Central memory CD8-positive, alpha-beta T cell (primary cell): ENCODE measurements around the gene SULF2.

Experiments
- ATAC-seq: fragments of 150-1000 bp; cut with Tn5 transposase; replicated peaks from 2 replicates; pipeline ENCODE4 v1.10.0; 2022; ENCODE audit warnings: mild to moderate bottlenecking, moderate FRiP score, moderate number of reproducible peaks; ENCODE audit not compliant: poor library complexity, severe bottlenecking; ENCODE audit errors: extremely low read depth
- DNase-seq, 2 donors: peaks; one replicate each; pipeline ENCODE4 v3.0.0; 2021; ENCODE audit warnings: low spot score in 2 of 2
- H3K27ac Mint-ChIP-seq: one replicate; pipeline ENCODE4 v1.8.0; 2022; ENCODE audit warnings: low read depth, mild to moderate bottlenecking, moderate library complexity, mixed read lengths
- H3K27me3 Mint-ChIP-seq: one replicate; pipeline ENCODE4 v1.8.0; 2022; ENCODE audit warnings: mixed read lengths
- H3K36me3 Mint-ChIP-seq: one replicate; pipeline ENCODE4 v1.8.0; 2022; ENCODE audit warnings: mild to moderate bottlenecking, moderate library complexity, mixed read lengths; ENCODE audit not compliant: insufficient read depth
- H3K4me1 Mint-ChIP-seq: one replicate; pipeline ENCODE4 v1.8.0; 2022; ENCODE audit warnings: mixed read lengths
- H3K4me3 Mint-ChIP-seq: one replicate; pipeline ENCODE4 v1.8.0; 2022; ENCODE audit warnings: mild to moderate bottlenecking, moderate library complexity, mixed read lengths
- H3K9me3 Mint-ChIP-seq: one replicate; pipeline ENCODE4 v1.8.0; 2022; ENCODE audit warnings: mixed read lengths

The SULF2 gene

DNA sequence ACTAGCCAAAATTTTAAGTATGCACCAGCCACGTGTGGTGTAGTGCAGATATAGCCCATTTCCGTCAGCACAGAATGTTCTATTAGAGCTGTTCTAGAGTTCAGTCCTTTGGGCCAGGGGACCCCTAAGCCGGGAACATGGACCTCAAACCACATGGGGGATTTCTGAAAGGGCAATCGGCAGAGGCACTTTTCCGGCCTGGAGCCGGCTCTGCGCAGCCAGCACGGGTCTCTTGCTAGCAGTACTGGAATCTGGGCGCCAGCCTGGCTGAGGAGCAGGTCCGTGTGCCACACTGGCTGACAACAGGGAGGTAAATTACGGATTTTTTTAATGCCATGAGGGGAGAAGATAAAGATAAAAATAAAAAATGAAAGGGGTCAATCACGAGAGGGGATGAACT lies 120.5 kb downstream of the SULF2 start:
- Mint-ChIP-seq H3K27me3 (no peaks in the 10 kb centered on the region), H3K4me1 (peaks cover 11% of the 10 kb centered on the region), H3K4me3 (no peak overlapping the region), H3K9me3 (no peaks in the 10 kb centered on the region), H3K27ac (no peak overlapping the region), H3K36me3 (peaks cover 22% of the 10 kb centered on the region)
- no peak for DNase-seq
- ATAC-seq, result no peak

DNA sequence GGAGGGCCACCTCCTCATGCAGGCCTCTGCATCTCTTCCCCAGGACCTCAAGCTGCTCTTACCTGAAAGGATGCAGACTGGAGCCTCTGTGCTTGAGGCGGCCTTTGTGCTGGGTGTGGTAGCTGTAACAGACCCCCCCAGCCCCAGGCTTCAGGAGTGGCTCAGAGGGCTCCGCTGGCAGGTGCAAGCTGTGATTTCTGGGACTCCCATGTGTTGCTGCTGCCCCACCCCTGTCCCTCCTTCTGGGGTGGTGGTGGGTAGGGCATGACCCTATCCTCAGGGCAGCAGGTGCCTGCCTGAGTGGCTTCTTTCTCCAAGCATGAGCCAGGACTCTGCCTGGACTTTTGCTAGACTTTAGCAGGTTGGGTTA lies 121.2 kb downstream of the SULF2 start:
- ATAC-seq, result no peak
- Mint-ChIP-seq H3K9me3 (no peaks in the 10 kb centered on the region), H3K4me1 (peaks cover 11% of the 10 kb centered on the region), H3K27me3 (no peaks in the 10 kb centered on the region), H3K36me3 (peaks cover 26% of the 10 kb centered on the region), H3K4me3 (no peak overlapping the region), H3K27ac (no peak overlapping the region)
- DNase-seq, result no peak

DNA sequence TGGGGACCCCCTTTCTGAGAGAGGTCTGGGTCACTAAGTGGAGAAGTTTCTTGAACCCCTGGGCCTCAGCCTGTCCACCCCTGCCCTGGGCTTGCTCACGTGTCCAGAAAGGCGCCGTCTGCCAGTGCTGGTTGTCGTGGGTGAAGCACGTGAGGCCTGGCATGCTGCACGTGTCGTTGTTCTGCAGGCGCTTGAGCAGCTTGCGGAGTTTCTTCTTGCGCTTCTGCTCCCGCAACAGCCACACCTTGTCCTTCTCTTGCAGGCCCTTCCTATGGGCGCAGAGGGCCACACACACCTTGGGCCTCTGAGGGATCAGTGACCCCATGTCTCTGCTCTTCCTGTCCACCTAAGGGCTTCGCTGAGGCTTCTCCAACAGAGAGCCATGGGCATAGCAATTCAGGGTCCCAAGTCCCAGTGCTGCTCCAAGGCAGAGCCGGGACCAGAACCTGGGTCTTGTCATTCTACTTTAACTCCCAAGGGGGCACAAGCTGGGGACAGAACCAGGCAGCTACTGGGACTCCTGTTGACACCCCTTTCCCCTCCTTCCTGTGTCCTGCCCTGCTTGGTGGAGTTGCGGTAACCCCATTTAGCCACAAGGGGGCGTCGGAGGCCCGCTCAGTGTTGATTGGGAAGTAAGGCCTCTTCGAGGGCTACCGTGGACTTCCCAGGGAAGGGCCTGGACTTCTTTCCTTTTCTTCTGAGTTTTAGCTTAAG lies 121.8 kb downstream of the SULF2 start:
- peak; percentile 64 to 67 for DNase-seq
- H3K27ac Mint-ChIP-seq, result no peak overlapping the region
- no peaks in the 10 kb centered on the region for H3K9me3 Mint-ChIP-seq
- H3K36me3 Mint-ChIP-seq, result peaks cover 23% of the 10 kb centered on the region
- H3K27me3 Mint-ChIP-seq, result no peaks in the 10 kb centered on the region
- peaks cover 11% of the 10 kb centered on the region for H3K4me1 Mint-ChIP-seq
- peak; percentile 69 for ATAC-seq
- no peak overlapping the region for H3K4me3 Mint-ChIP-seq

DNA sequence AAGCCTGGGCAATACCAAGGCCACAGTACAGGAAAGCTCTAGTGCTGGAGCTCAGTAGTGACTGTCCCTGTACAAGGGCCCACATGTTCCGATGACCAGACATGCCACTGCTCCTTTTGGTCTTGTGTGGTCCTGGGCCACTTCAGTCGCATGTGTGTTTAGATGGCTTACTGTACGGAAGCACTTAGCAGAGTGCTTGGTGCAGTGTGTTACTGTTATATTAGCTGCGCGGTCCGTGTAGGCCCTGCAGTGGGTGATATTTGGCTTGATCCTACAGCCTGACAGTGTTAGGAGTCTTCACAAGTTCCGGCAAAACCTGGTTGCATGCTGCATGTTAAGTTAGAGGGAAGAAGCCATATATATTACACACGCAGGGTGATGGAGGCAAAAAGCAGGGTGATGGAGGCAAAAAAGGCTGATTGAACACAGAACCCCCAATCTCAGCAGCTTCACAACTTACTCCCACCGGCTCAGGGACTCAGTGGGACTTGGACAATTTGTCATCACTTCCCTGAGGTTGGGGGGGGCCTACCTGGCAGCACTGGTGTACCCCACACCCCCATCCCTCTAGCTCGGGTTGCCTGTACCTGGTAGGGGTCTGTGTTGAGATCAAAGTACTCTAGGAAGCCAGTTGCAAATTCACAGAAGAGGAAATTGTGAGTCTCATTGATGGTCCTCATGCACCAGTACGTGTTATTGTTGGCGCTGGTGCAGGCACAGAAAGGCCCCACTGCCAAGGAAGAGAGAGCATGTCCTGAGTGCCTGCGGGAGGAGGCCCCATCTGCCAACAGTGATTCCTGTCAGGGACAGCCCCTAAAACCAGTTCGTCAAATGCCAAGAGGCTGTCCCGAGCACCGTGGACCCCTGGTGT lies 122.6 kb downstream of the SULF2 start:
- Mint-ChIP-seq H3K9me3 (no peaks in the 10 kb centered on the region), H3K4me3 (no peak overlapping the region), H3K4me1 (peaks cover 6% of the 10 kb centered on the region), H3K36me3 (peaks cover 23% of the 10 kb centered on the region), H3K27ac (no peak overlapping the region), H3K27me3 (no peaks in the 10 kb centered on the region)
- ATAC-seq (no peak), DNase-seq (no peak)

DNA sequence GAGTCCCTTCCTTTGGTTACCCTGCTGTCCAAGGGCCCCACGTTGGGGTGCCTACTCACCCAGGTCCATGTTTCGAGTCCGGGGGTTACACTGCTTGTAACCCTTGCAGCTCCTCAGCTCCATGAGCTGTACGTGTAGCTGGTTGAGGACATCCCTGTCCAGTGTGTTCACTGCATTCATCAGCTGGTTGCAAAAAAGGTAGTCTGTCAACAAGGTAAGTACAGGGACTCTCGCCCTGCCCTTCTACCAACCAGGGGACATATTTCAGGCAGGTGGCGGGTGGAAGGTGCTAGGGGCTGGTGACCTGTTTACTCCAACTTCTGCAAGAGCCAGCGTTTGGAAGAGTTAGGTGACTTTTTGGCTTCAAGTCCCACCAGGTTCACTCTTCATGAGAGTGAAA lies 123.6 kb downstream of the SULF2 start:
- Mint-ChIP-seq H3K4me1 (peaks cover 6% of the 10 kb centered on the region), H3K9me3 (no peaks in the 10 kb centered on the region), H3K27ac (no peak overlapping the region), H3K4me3 (no peak overlapping the region), H3K36me3 (peaks cover 26% of the 10 kb centered on the region), H3K27me3 (no peaks in the 10 kb centered on the region)
- ATAC-seq, result no peak
- no peak for DNase-seq

DNA sequence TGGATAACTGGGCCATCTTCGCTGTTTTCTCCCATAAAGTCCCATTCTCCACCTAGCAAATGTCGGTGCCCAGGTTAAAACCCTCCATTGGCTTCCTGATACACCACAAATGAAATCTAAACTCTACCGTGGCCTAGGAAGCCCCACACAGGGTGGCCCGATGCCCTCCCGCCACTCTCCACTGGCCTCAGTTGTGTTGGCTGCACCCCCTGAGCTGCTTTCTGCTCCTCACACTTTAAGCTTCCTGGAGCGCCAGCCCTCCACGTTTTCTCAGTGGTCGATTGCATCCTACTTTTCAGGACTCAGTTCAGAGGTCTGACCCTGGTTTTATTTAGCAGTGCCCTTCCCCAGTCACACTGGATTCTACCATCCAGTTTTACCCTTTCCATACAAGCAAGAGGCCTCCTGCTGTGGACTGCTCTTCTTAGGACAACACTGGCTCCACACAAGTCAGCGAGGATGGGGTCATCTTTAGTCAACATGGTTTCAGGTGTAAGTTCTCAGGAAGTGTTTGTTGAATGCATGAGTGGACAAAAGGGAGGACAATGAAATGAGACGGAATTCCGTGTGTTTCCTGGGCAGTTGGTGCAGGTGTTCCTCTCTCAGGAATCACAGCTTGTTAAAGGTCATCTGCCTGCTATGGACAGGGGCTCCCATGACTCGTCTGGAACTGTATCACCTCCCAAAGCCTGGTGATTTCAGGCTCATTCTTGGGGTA lies 124.1 kb downstream of the SULF2 start:
- Mint-ChIP-seq H3K9me3 (no peaks in the 10 kb centered on the region), H3K4me1 (peaks cover 6% of the 10 kb centered on the region), H3K27me3 (no peaks in the 10 kb centered on the region), H3K36me3 (peaks cover 29% of the 10 kb centered on the region), H3K4me3 (no peak overlapping the region), H3K27ac (no peak overlapping the region)
- DNase-seq, result no peak
- no peak for ATAC-seq

DNA sequence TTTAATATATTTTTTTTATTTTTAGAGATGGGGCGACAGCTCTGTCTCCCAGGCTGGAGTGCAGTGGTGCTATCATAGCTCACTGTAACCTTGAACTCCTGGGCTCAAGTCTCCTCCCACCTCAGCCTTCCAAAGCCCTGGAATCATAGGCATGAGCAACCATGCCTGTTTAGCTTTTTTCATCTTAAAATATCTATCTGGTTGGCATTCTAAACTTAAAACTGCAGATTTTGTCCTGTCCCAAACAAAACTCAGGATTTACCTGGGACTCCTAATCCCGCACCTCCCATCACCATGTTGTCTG lies 124.7 kb downstream of the SULF2 start:
- no peaks in the 10 kb centered on the region for H3K9me3 Mint-ChIP-seq
- DNase-seq (no peak), ATAC-seq (no peak)
- H3K27ac Mint-ChIP-seq, result no peak overlapping the region
- H3K27me3 Mint-ChIP-seq, result no peaks in the 10 kb centered on the region
- H3K36me3 Mint-ChIP-seq, result peaks cover 29% of the 10 kb centered on the region
- no peak overlapping the region for H3K4me3 Mint-ChIP-seq
- H3K4me1 Mint-ChIP-seq, result peaks cover 6% of the 10 kb centered on the region

DNA sequence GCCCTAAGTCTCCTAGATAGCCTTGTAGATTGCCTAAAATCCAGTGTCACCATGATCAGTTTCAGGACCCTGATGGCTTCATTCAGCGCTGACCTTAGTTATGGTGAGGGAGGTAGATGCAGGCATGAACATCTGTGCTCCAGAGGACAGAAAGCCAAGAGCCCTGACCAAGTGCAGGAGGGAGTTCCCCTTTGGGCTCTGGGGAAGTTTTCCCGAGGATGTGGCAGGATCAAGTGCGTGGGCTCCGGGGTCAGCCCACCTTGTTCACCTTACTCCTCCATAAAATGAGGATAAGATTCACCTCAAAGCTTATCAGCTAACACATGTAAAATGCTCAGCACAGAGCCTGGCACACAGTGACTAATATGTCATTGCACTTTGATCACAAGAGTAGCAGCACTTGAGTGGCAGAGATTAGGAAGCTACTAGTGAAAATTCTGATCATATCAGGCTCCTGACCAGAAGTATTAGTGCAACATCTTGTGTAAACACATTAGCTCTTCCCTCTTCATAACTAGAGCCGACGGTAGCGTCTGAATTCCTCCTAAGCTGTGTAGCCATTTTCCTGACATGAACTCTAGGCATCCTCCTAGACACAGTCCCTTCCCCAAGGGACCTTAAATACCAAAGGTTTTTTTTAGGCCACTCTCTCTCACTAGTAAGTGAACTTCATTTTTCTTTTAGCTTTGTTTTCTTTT lies 125.2 kb downstream of the SULF2 start:
- DNase-seq, result no peak
- Mint-ChIP-seq H3K36me3 (peaks cover 33% of the 10 kb centered on the region), H3K27me3 (no peaks in the 10 kb centered on the region), H3K9me3 (no peaks in the 10 kb centered on the region), H3K4me3 (no peak overlapping the region), H3K4me1 (peaks cover 6% of the 10 kb centered on the region), H3K27ac (no peak overlapping the region)
- ATAC-seq, result no peak

DNA sequence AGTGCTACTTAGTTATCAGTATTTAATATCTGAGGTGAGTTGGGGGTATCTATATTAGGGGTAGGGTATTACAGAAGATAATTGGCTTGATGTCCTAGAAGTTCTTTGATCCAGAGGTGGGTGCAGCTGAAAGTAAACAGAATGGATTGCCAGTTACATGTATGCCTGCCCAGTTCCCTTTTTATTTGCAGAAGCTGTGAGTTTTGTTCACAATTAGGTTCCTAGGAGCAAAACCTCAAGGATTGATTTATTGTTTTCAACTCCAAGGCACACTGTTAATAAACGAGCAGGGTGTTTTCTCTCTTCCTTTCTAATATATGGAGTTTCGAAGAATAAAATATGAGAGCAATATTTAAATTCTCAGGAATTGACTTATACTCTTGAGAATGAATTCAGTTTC lies 129.0 kb downstream of the SULF2 start:
- Mint-ChIP-seq H3K36me3 (peaks cover 58% of the 10 kb centered on the region), H3K27ac (peak overlapping the region; percentile 38), H3K27me3 (no peaks in the 10 kb centered on the region), H3K4me3 (no peak overlapping the region), H3K4me1 (no peaks in the 10 kb centered on the region), H3K9me3 (no peaks in the 10 kb centered on the region)
- DNase-seq, result no peak
- ATAC-seq, result no peak

DNA sequence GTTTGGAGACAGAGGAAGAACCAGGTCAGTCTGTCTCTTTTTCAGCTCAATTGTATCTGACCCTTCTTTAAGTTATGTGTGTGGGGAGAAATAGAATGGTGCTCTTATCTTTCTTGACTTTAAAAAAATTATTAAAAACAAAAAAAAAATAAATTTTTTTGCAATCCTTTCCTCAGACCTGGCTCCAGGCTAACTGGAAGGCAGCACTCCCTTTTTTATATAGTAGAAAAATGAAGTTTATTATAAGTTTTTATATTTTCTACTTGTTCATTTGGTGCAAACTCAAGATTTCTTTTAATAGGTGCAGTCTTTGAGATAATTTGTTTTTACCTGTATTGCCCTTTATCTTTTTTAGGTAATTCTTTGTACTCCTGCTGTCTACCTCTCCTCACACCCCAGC lies 129.6 kb downstream of the SULF2 start:
- no peaks in the 10 kb centered on the region for H3K9me3 Mint-ChIP-seq
- peaks cover 62% of the 10 kb centered on the region for H3K36me3 Mint-ChIP-seq
- peak overlapping the region; percentile 38 for H3K27ac Mint-ChIP-seq
- no peak for DNase-seq
- no peak overlapping the region for H3K4me3 Mint-ChIP-seq
- H3K4me1 Mint-ChIP-seq, result no peaks in the 10 kb centered on the region
- H3K27me3 Mint-ChIP-seq, result no peaks in the 10 kb centered on the region
- no peak for ATAC-seq

DNA sequence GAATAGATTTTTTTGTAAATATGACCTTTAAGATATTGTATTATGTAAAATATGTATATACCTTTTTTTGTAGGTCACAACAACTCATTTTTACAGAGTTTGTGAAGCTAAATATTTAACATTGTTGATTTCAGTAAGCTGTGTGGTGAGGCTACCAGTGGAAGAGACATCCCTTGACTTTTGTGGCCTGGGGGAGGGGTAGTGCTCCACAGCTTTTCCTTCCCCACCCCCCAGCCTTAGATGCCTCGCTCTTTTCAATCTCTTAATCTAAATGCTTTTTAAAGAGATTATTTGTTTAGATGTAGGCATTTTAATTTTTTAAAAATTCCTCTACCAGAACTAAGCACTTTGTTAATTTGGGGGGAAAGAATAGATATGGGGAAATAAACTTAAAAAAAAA lies 130.9 kb downstream of the SULF2 start:
- no peaks in the 10 kb centered on the region for H3K4me1 Mint-ChIP-seq
- no peak overlapping the region for H3K4me3 Mint-ChIP-seq
- H3K27me3 Mint-ChIP-seq, result no peaks in the 10 kb centered on the region
- ATAC-seq (no peak), DNase-seq (no peak)
- H3K36me3 Mint-ChIP-seq, result peaks cover 68% of the 10 kb centered on the region
- H3K9me3 Mint-ChIP-seq, result no peaks in the 10 kb centered on the region
- peak overlapping the region; percentile 71 for H3K27ac Mint-ChIP-seq

DNA sequence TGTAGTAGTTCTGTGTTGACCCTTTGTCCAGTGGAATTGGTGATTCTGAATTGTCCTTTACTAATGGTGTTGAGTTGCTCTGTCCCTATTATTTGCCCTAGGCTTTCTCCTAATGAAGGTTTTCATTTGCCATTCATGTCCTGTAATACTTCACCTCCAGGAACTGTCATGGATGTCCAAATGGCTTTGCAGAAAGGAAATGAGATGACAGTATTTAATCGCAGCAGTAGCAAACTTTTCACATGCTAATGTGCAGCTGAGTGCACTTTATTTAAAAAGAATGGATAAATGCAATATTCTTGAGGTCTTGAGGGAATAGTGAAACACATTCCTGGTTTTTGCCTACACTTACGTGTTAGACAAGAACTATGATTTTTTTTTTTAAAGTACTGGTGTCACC lies 131.4 kb downstream of the SULF2 start:
- Mint-ChIP-seq H3K4me1 (no peaks in the 10 kb centered on the region), H3K36me3 (peaks cover 64% of the 10 kb centered on the region), H3K9me3 (no peaks in the 10 kb centered on the region), H3K27me3 (no peaks in the 10 kb centered on the region), H3K27ac (no peak overlapping the region), H3K4me3 (no peak overlapping the region)
- no peak for DNase-seq
- no peak for ATAC-seq
